Cardiac muscle cell (in vitro differentiated cells and primary cell): ENCODE measurements around the gene CSMD2. TPM values are rescaled to one million over a fixed set of nuclear protein-coding genes. Genes with fewer than 3 reads are reported as not detected.

Experiments
- DNase-seq, 2 donors: peaks; one replicate each; pipeline versions ENCODE4 v3.0.0 to v3.0.0-alpha.2; 2010 to 2017; ENCODE audit warnings: low read depth in 1 of 2, low spot score in 1 of 2
- H3K27ac ChIP-seq: fragments of 200-600 bp; sonication (generic); 2 replicates; pipeline ENCODE4 v1.5.1; 2016
- H3K27me3 ChIP-seq: fragments of 200-600 bp; sonication (generic); 2 replicates; pipeline ENCODE4 v1.6.0; 2016; ENCODE audit warnings: control low read depth
- H3K36me3 ChIP-seq: fragments of 200-600 bp; sonication (generic); 2 replicates; pipeline ENCODE4 v1.5.1; 2016; ENCODE audit warnings: control low read depth
- H3K4me1 ChIP-seq: fragments of 200-600 bp; sonication (generic); 2 replicates; pipeline ENCODE4 v1.8.1; 2017; ENCODE audit warnings: low read depth, mild to moderate bottlenecking, mixed run types
- H3K4me3 ChIP-seq: fragments of 200-600 bp; sonication (generic); 2 replicates; pipeline ENCODE4 v1.5.1; 2016; ENCODE audit warnings: mild to moderate bottlenecking
- H3K9me3 ChIP-seq: fragments of 200-600 bp; sonication (generic); 2 replicates; pipeline ENCODE4 v1.5.1; 2017; ENCODE audit warnings: low read depth, mild to moderate bottlenecking, control low read depth
- CTCF ChIP-seq: IDR thresholded peaks from 2 replicates; pipeline ENCODE4 v1.5.1; 2012; ENCODE audit warnings: low read depth, mild to moderate bottlenecking, low read length
- polyA plus RNA-seq: library from polyadenylated mRNA; unstranded; fragments of >200 nt; fragmentation: Nextera tagmentation; extraction: Ambion mirVana; gene quantifications from 2 replicates; pipeline ENCODE4 v1.2.1, GENCODE V29; 2016
- total RNA-seq: library from RNA; depleted of rRNA; stranded (reverse); fragments of >200 nt; gene quantifications from 2 replicates; pipeline ENCODE4 v1.2.3, GENCODE V29; 2016

Gene CSMD2
- total and polyA plus RNA-seq, 2 experiments from 2014 or later, result 0.24 TPM; not detected in 1

GRCh38 chr1:33996281-33996680, 168.7 kb downstream of the CSMD2 start:
- TF ChIP-seq CTCF, result no peak
- no peaks in the 10 kb centered on the region for H3K36me3 ChIP-seq
- no peak for DNase-seq
- no peak overlapping the region for H3K27ac ChIP-seq
- H3K9me3 ChIP-seq, result no peaks in the 10 kb centered on the region
- no peaks in the 10 kb centered on the region for H3K4me1 ChIP-seq
- H3K27me3 ChIP-seq, result no peaks in the 10 kb centered on the region
- no peak overlapping the region for H3K4me3 ChIP-seq

DNA sequence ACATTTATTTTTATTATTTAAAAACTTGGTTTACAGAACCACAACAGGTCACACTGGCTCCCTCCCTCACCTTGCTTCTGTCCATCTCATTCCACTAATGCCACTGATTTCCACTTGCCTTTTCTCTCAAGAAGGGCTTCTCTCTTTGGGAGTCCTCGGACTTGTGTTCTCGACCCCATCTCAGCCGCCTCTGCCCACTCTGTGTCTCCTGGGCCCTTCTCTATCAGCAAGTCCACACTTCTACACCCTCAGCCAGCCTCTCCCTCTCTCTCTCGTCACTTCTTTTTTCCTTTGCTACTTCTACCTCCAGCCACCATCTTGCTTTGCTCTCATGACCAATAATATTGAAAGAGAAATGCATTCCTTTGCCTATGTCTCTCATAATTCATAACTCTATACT, 171.7 kb downstream of the CSMD2 start:
- Histone ChIP-seq H3K27ac (no peak overlapping the region), H3K9me3 (no peaks in the 10 kb centered on the region), H3K4me3 (no peak overlapping the region), H3K4me1 (no peaks in the 10 kb centered on the region), H3K27me3 (no peaks in the 10 kb centered on the region), H3K36me3 (no peaks in the 10 kb centered on the region)
- no peak for DNase-seq
- TF ChIP-seq CTCF, result no peak

- Histone ChIP-seq H3K4me1 (no peaks in the 10 kb centered on the region), H3K27ac (no peak overlapping the region), H3K36me3 (no peaks in the 10 kb centered on the region), H3K4me3 (no peak overlapping the region), H3K27me3 (no peaks in the 10 kb centered on the region), H3K9me3 (no peaks in the 10 kb centered on the region)
- DNase-seq, result no peak
- no peak for TF ChIP-seq CTCF
Observed at GRCh38 chr1:33990281-33990680, 174.7 kb downstream of the CSMD2 start.

DNA sequence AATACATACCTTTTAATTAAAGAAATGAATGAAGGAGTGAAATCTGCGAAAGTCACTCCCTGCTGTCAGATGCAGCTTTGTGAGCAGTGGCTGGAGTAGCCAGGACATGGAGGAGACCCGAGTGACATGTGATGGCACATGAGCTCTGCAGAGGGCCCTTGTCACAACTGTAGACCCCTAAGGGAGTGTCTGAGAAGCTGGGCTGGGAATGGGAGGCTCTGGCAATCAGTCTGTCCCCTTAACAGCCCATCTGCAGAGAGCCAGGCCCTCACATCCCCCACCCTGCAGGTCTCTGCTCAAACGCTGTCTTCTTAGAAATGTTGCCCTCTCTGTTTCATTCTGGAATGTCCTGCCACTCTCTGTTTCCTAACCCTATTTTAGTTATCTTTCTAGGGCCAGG, 176.9 kb downstream of the CSMD2 start:
- DNase-seq, result no peak
- no peak for TF ChIP-seq CTCF
- Histone ChIP-seq H3K36me3 (no peaks in the 10 kb centered on the region), H3K4me3 (no peak overlapping the region), H3K4me1 (no peaks in the 10 kb centered on the region), H3K9me3 (no peaks in the 10 kb centered on the region), H3K27ac (no peak overlapping the region), H3K27me3 (no peaks in the 10 kb centered on the region)

GRCh38 chr1:33986390-33987095, 178.5 kb downstream of the CSMD2 start:
- no peak for TF ChIP-seq CTCF
- Histone ChIP-seq H3K36me3 (no peaks in the 10 kb centered on the region), H3K4me3 (no peak overlapping the region), H3K27me3 (no peaks in the 10 kb centered on the region), H3K9me3 (no peaks in the 10 kb centered on the region), H3K4me1 (no peaks in the 10 kb centered on the region), H3K27ac (no peak overlapping the region)
- peak in 1 of 2 donors; percentile 44 for DNase-seq
